Measurements from ENCODE around the gene CPZ. TPM values are rescaled to one million over a fixed set of nuclear protein-coding genes. Genes with fewer than 3 reads are reported as not detected.
"Not testable (repeated sequence)": the region's sequence is repeated elsewhere in the genome, so short reads cannot be mapped to it uniquely, and the experiment has no call there.

The CPZ gene
- total RNA-seq, 4 donors from 2014 or later, result 2.3 to 7.5 (median 3.2) TPM; not detected in 1

GRCh38 chr4:8570201-8570600, 22.4 kb upstream of the CPZ start:
- H3K9me3 ChIP-seq, result no peaks in the 10 kb centered on the region
- ATAC-seq, result no peak
- no peaks in the 10 kb centered on the region for H3K4me1 ChIP-seq
- H3K36me3 ChIP-seq, result no peaks in the 10 kb centered on the region
- WGBS, 2 donors (ENCODE audit: low coverage in 1 of 2), result 90% methylated on average over 1 of the region's 1 CpG
- H3K27me3 ChIP-seq, result peaks cover 11% of the 10 kb centered on the region
- TF ChIP-seq POLR2A (IDR thresholded peaks at IDR 0.05), result no peak
- no peak overlapping the region for H3K27ac ChIP-seq
- no peak overlapping the region for H3K4me3 ChIP-seq

GRCh38 chr4:8571702-8572685, 20.6 kb upstream of the CPZ start:
- no peak for TF ChIP-seq EP300 (IDR thresholded peaks at IDR 0.05)
- TF ChIP-seq POLR2AphosphoS5 (IDR thresholded peaks at IDR 0.05), result no peak
- TF ChIP-seq POLR2A (IDR thresholded peaks at IDR 0.05), result no peak
- TF ChIP-seq CTCF (IDR thresholded peaks at IDR 0.05), result no peak
- Histone ChIP-seq H3K4me1 (no peaks in the 10 kb centered on the region), H3K27ac (no peak overlapping the region), H3K9me3 (no peaks in the 10 kb centered on the region), H3K27me3 (peaks cover 7% of the 10 kb centered on the region), H3K4me3 (no peak overlapping the region), H3K36me3 (no peaks in the 10 kb centered on the region)
- ATAC-seq, result no peak
- WGBS, 2 donors (ENCODE audit: low coverage in 1 of 2), result 60 to 100% methylated on average over 1 of the region's 6 CpGs

GRCh38 chr4:8573266-8573665, 19.3 kb upstream of the CPZ start:
- 70% methylated on average over 1 of the region's 5 CpGs; no CpG with 5 or more reads in 1 of the 2 donors for WGBS, 2 donors (ENCODE audit: low coverage in 1 of 2)
- ATAC-seq, result no peak
- H3K27ac ChIP-seq, result no peak overlapping the region
- no peak overlapping the region for H3K4me3 ChIP-seq
- H3K36me3 ChIP-seq, result no peaks in the 10 kb centered on the region
- no peaks in the 10 kb centered on the region for H3K4me1 ChIP-seq
- TF ChIP-seq POLR2AphosphoS5 (IDR thresholded peaks at IDR 0.05) (no peak), EP300 (IDR thresholded peaks at IDR 0.05) (no peak), CTCF (IDR thresholded peaks at IDR 0.05) (no peak), POLR2A (IDR thresholded peaks at IDR 0.05) (no peak)
- peaks cover 15% of the 10 kb centered on the region for H3K27me3 ChIP-seq
- H3K9me3 ChIP-seq, result no peaks in the 10 kb centered on the region

GRCh38 chr4:8574796-8575370, 17.7 kb upstream of the CPZ start:
- Histone ChIP-seq H3K27ac (no peak overlapping the region), H3K9me3 (no peaks in the 10 kb centered on the region), H3K4me3 (no peak overlapping the region), H3K36me3 (no peaks in the 10 kb centered on the region), H3K4me1 (no peaks in the 10 kb centered on the region), H3K27me3 (peaks cover 32% of the 10 kb centered on the region)
- WGBS, 2 donors (ENCODE audit: low coverage in 1 of 2), result 60% methylated on average over 1 of the region's 5 CpGs; no CpG with 5 or more reads in 1 of the 2 donors
- ATAC-seq, result no peak
- TF ChIP-seq CTCF (IDR thresholded peaks at IDR 0.05) (no peak), POLR2AphosphoS5 (IDR thresholded peaks at IDR 0.05) (no peak), EP300 (IDR thresholded peaks at IDR 0.05) (no peak), POLR2A (IDR thresholded peaks at IDR 0.05) (no peak)

GRCh38 chr4:8575457-8575856, 17.1 kb upstream of the CPZ start:
- 0 to 70% methylated on average over 1 to 3 of the region's 4 CpGs for WGBS, 2 donors (ENCODE audit: low coverage in 1 of 2)
- ATAC-seq, result no peak

GRCh38 chr4:8576591-8576990, 16.0 kb upstream of the CPZ start:
- 70 to 91% methylated on average over 2 to 5 of the region's 5 CpGs for WGBS, 2 donors (ENCODE audit: low coverage in 1 of 2)
- not testable (repeated sequence) for H3K36me3 ChIP-seq, ATAC-seq, H3K4me3 ChIP-seq, H3K4me1 ChIP-seq, H3K9me3 ChIP-seq, H3K27ac ChIP-seq
- H3K27me3 ChIP-seq, result peaks cover 49% of the 10 kb centered on the region

More at GRCh38 chr4:8575457-8575856, 17.1 kb upstream of the CPZ start:
- Histone ChIP-seq H3K27ac (no peak overlapping the region), H3K9me3 (no peaks in the 10 kb centered on the region), H3K4me1 (no peaks in the 10 kb centered on the region), H3K36me3 (no peaks in the 10 kb centered on the region), H3K27me3 (peaks cover 37% of the 10 kb centered on the region), H3K4me3 (no peak overlapping the region)
- no peak for TF ChIP-seq CTCF (IDR thresholded peaks at IDR 0.05)
- no peak for TF ChIP-seq EP300 (IDR thresholded peaks at IDR 0.05)
- TF ChIP-seq POLR2AphosphoS5 (IDR thresholded peaks at IDR 0.05), result no peak
- no peak for TF ChIP-seq POLR2A (IDR thresholded peaks at IDR 0.05)

All from gastroesophageal sphincter (tissue), 4 donors.